HG02840 (cell line): Measurements from ENCODE around the gene C19orf85.

ENCODE experiments used
- ATAC-seq: cut with Tn5 transposase; IDR thresholded peaks from one replicate; pipeline ENCODE4 v1.9.1; 2021; ENCODE audit warnings: mild to moderate bottlenecking, moderate library complexity, moderate number of reproducible peaks; ENCODE audit not compliant: unreplicated experiment, low FRiP score

Gene C19orf85

GRCh38 chr19:55419624-55420236, 44.8 kb downstream of the C19orf85 start:
- ATAC-seq = no peak

GRCh38 chr19:55419103-55419502, 45.4 kb downstream of the C19orf85 start:
- no peak for ATAC-seq

- no peak for ATAC-seq
Observed at GRCh38 chr19:55418185-55418584, 46.4 kb downstream of the C19orf85 start.
